Activated CD8-positive, alpha-beta memory T cell treated with anti-CD3 and anti-CD28 coated beads, Interleukin-2, amount 50 U/mL, for 1 hour (primary cell): Measurements from ENCODE around the gene SCARF2.
"Not testable (repeated sequence)": the region's sequence is repeated elsewhere in the genome, so short reads cannot be mapped to it uniquely, and the experiment has no call there.

Source experiments
- DNase-seq: peaks from one replicate; pipeline ENCODE4 v3.0.0-alpha.2; 2020; ENCODE audit errors: extremely low read depth

The SCARF2 gene

DNA sequence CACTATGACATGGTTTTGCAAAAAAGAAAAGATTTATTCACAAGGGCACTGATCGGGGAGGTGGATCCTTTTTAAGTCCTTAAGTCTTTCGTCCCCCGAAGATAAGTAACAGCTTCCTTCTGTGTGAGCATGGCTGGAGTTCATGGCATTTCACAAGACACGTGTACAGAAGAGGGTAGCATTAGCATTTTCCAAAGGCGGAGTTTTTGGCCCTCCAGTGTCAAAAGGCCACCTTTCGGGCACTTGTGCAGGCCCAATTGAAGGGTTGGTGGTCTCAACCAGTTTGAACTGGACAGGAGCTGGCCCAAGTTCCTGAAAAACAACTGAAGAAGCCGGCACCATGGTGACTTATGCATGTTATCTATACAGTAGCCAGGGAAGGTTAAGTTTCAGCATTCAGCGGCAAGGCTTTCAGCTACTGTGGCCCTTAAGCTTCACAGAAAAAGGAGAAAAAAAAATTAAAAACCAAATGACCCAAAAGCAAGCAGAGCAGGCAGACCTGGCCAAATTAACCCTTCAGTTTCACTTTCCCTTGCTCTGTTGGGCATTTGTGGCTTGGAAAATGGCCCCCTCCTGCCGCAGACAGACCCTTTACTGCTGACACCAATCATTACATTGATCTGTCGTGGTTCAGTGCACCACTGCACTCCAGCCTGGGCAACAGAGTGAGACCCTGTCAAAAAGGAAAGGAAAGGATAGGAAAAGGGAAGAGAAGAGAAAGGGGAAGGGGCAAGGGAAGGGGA is 25.0 kb downstream of the SCARF2 start:
- DNase-seq: no peak

GRCh38 chr22:20409385-20409784 is 28.2 kb downstream of the SCARF2 start:
- DNase-seq: not testable (repeated sequence)

DNA sequence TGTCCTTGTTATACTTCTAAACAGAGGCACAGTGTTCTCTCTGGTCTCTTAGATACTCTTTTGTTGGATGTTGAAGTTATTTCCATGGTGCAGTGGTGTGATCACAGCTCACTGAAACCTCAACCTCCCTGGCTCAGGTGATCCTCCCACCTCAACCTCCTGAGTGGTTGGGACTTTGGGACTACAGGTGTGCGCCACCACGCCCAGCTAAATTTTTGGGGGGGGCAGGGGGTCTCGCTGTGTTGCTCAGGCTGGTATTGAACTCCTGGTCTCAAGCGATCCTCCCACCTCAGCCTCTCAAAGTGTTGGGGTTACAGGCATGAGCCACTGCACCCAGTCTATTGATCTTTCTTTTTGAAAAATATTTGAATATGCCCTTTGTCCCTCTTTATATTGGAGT is 28.7 kb downstream of the SCARF2 start:
- DNase-seq: no peak

DNA sequence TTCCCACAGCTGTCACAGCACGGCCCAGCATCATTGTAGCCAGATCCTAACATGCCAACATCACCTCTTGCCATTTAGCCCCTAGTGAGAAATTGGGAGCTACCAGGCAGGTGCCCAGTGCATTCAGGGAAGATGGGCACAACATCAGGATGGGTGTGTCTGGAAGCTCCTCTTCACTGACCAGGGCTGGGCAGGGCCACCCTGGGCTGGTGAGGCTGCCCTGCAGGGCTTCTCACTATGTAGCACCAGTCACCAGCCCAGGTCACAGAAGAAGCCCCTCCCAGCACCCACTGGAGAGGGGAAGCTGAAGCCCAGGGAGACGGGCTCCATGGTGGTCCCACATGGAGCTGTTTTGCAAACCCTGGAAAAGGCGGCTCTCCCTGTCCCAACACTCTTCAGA is 29.8 kb downstream of the SCARF2 start:
- no peak for DNase-seq

- DNase-seq: no peak
These were observed 30.8 kb downstream of the SCARF2 start for GRCh38 chr22:20406686-20407408.

- no peak for DNase-seq
These were observed 31.5 kb downstream of the SCARF2 start for GRCh38 chr22:20405931-20406685.

- DNase-seq: no peak
These were observed 32.2 kb downstream of the SCARF2 start for GRCh38 chr22:20405291-20405930.

- DNase-seq: no peak
These were observed 32.7 kb downstream of the SCARF2 start for GRCh38 chr22:20404881-20405280.

- DNase-seq: no peak
These were observed 33.9 kb downstream of the SCARF2 start for GRCh38 chr22:20403779-20404140.

GRCh38 chr22:20402960-20403778 is 34.5 kb downstream of the SCARF2 start:
- no peak for DNase-seq

GRCh38 chr22:20401376-20402014 is 36.1 kb downstream of the SCARF2 start:
- no peak for DNase-seq

DNA sequence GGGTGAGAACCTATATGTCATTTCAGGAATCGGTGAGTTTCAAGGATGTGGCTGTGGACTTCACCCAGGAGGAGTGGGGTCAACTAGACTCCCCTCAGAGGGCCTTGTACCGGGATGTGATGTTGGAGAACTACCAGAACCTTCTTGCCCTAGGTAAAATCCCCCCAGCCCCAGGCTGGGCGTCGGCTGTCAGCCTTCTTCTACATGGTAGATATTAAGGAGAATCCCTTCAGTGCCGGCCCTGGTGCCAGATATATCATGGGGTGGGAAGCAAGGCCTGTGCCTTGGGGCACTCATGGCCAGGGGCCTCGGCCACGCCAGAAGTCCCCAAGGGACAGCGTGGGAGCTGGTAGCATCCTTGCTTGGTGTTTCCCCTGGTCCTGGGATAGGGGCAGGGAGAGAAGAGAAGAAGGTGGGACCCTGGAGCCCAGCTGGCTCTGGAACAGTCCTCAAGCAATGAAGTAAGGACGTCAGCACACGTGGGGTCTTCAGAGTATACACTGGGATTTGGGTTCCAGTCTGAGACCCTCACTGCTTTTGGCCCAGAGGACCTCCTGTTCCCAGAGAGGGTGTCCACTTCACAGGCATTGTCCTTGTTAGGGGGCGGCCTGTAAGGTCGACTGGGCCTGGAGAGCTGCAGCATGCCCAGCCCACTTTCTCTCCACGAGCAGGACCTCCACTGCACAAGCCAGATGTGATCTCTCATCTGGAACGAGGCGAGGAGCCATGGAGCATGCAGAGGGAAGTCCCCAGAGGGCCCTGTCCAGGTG is 36.8 kb downstream of the SCARF2 start:
- DNase-seq: no peak

- DNase-seq: no peak
These were observed 37.6 kb downstream of the SCARF2 start for GRCh38 chr22:20399866-20400605.

GRCh38 chr22:20398420-20398819 is 39.2 kb downstream of the SCARF2 start:
- no peak for DNase-seq

DNA sequence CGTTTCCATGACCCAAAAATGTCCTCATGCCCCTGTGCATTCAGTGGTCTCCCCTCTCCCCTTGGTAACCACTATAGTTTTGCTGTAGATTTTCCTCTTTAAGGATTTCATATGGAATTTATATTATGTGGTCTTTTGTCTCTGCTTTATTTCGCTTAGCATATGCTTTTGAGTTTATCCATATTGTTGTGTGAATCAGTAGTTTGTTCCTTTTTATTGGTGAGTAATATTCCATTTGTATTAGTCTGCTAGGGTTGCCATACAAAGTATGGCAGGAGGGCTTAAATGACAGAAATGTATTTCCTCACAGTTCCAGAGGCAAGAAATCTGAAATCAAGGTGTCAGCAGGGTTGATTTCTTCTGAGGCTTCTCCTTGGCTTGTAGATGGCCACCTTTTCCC is 40.1 kb downstream of the SCARF2 start:
- DNase-seq: no peak

DNA sequence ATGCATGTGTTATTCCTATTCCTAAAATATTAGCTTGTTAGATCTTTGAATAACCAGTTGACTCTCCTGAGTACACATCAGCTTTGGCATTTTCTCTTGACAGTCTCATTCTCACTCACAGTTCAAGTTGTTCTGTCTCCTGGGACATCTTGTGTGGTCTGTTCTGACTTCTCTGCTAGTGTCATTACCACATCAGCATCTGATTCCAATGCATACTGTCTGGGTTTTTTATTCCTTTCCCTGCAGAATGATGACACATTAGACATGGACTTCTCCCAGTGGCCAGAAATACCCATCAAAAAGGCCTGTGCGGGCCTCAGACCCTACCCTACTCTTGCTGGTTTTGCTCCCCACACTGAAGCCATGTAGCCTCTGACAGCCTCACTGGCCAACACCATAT is 41.0 kb downstream of the SCARF2 start:
- no peak for DNase-seq

- no peak for DNase-seq
These were observed 41.7 kb downstream of the SCARF2 start for GRCh38 chr22:20395907-20396287.

DNA sequence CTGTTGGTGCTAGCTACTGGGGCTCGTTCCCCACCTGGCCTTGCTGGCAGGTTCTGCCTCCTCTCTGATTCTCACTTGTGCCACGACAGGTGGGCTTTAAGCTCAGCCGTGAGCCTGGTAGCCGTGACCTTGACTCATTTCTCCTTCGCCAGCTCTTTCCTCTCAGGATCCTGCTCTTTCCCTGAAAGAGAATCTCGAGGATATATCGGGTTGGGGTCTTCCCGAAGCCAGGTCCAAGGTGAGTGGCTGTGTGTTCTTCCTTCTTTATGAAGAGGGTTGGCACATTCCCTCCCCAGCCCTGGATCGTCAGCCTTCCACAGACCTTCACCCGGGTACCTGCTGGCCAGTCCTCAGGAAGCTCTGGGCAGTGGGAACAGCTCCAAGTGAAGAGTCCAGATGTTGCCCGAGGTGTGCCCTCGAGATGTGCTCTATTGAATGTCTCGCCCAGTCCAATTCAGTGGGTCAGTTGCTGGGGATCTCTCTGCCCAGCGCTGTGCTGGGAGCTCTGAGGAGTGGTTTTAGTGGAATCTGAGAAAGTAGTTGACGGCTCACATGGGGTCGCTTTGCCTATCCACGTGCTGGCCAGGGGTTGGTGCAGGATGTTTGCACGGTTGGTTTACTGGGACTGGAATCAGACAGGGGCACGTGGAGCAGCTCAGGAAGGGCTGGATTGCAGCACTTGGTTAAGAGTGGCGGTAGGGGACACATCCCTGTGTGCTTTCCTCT is 42.3 kb downstream of the SCARF2 start:
- DNase-seq: no peak
